ENCODE results near the gene STAB2. TPM values are rescaled to one million over a fixed set of nuclear protein-coding genes. Genes with fewer than 3 reads are reported as not detected.

Gene STAB2
- total and polyA plus RNA-seq, 7 donors: under 0.01 to 0.66 (median 0.48) TPM; not detected in 1

- no peaks in the 10 kb centered on the region for H3K9me3 ChIP-seq
- TF ChIP-seq POLR2A (IDR thresholded peaks at IDR 0.05) (no peak), CTCF (IDR thresholded peaks at IDR 0.05) (no peak), POLR2AphosphoS5 (IDR thresholded peaks at IDR 0.05) (no peak), EP300 (IDR thresholded peaks at IDR 0.05) (no peak)
- no peak overlapping the region for H3K27ac ChIP-seq
- no peak overlapping the region for H3K4me3 ChIP-seq
- no peak for DNase-seq
- intact Hi-C loops (cut with DNase I): no loop called here
- H3K27me3 ChIP-seq: no peaks in the 10 kb centered on the region
- H3K36me3 ChIP-seq: no peaks in the 10 kb centered on the region
- WGBS, 2 donors: 89 to 91% methylated on average over 4 of the region's 4 CpGs
- no peaks in the 10 kb centered on the region for H3K4me1 ChIP-seq
Observed at GRCh38 chr12:103715494-103715893, 128.4 kb downstream of the STAB2 start.

DNA sequence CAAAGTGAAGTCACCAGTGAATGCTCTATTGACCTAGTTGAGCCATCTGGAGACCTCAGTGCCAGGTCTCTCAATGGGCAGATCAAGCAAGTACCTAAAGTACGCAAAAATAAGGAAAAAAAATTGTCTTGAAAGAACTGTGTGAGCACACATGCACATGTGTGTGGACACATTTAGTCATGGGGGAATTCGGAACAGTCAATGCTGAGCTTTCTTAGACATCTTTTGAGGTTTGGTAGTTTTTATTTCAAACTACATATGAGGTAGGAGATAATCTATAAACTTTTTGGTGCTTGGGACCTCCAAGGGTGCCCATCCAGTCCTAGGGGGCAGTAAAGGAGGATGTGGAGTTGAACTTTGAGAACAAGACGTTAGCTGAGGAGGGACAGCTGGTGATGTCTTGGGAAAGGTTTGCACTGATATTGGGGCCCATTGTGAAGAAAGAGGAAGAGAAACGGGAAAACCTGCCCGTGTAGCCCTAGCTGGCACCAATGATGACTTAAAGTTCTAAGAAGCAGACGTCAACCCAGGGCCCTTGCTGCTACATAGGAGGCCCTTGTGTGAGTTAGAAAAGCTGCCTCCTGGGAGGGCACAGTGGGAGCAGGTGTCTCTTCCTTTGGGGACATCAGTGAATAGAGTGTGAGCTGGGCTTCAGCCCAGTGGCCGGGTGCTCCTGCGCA is 129.6 kb downstream of the STAB2 start:
- 89 to 92% methylated on average over 8 of the region's 8 CpGs for WGBS, 2 donors
- intact Hi-C loops (cut with DNase I): no loop called here
- no peak overlapping the region for H3K4me3 ChIP-seq
- TF ChIP-seq POLR2A (IDR thresholded peaks at IDR 0.05): no peak
- no peak for TF ChIP-seq POLR2AphosphoS5 (IDR thresholded peaks at IDR 0.05)
- no peak for TF ChIP-seq CTCF (IDR thresholded peaks at IDR 0.05)
- no peak for TF ChIP-seq EP300 (IDR thresholded peaks at IDR 0.05)
- no peaks in the 10 kb centered on the region for H3K36me3 ChIP-seq
- no peaks in the 10 kb centered on the region for H3K4me1 ChIP-seq
- H3K27ac ChIP-seq: no peak overlapping the region
- no peaks in the 10 kb centered on the region for H3K9me3 ChIP-seq
- H3K27me3 ChIP-seq: no peaks in the 10 kb centered on the region
- no peak for DNase-seq

DNA sequence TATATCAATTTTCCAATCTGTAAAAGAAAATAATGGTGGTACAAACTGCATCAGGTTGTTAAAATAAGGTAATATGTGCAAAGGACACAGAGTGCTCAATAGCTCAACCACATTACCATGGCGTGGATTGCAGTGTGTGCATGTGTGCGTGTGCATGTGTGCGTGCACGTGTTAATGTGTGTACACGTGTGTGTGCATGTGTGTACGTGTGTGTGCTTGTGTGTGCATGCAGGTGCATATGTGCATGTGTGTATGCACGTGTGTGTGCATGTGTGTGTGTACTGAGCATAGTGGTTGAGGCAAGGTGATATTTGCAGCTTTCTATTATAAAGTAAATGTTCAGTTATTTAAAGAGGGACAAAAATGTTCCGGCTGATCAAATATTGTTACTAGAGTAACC is 138.3 kb downstream of the STAB2 start:
- no peak overlapping the region for H3K4me3 ChIP-seq
- no peak for DNase-seq
- intact Hi-C loops (cut with DNase I): no loop called here
- H3K36me3 ChIP-seq: no peaks in the 10 kb centered on the region
- no peak overlapping the region for H3K27ac ChIP-seq
- no peaks in the 10 kb centered on the region for H3K9me3 ChIP-seq
- H3K27me3 ChIP-seq: no peaks in the 10 kb centered on the region
- no peaks in the 10 kb centered on the region for H3K4me1 ChIP-seq
- WGBS, 2 donors: 94% methylated on average over 8 of the region's 8 CpGs
- TF ChIP-seq POLR2A (IDR thresholded peaks at IDR 0.05) (no peak), CTCF (IDR thresholded peaks at IDR 0.05) (no peak), POLR2AphosphoS5 (IDR thresholded peaks at IDR 0.05) (no peak), EP300 (IDR thresholded peaks at IDR 0.05) (no peak)

GRCh38 chr12:103727638-103728037 is 140.6 kb downstream of the STAB2 start:
- TF ChIP-seq EP300 (IDR thresholded peaks at IDR 0.05) (no peak), CTCF (IDR thresholded peaks at IDR 0.05) (no peak), POLR2AphosphoS5 (IDR thresholded peaks at IDR 0.05) (no peak), POLR2A (IDR thresholded peaks at IDR 0.05) (no peak)
- Histone ChIP-seq H3K27ac (no peak overlapping the region), H3K4me1 (no peaks in the 10 kb centered on the region), H3K36me3 (no peaks in the 10 kb centered on the region), H3K4me3 (no peak overlapping the region), H3K27me3 (no peaks in the 10 kb centered on the region), H3K9me3 (peaks cover 0 to 4% (median 1%) of the 10 kb centered on the region in 4 donors)
- no peak for DNase-seq
- intact Hi-C loops (cut with DNase I): no loop called here
- WGBS, 2 donors: 70 to 73% methylated on average over 3 of the region's 3 CpGs

GRCh38 chr12:103728323-103728722 is 141.2 kb downstream of the STAB2 start:
- TF ChIP-seq POLR2A (IDR thresholded peaks at IDR 0.05) (no peak), POLR2AphosphoS5 (IDR thresholded peaks at IDR 0.05) (peak in 1 of 4 donors; percentile 9), CTCF (IDR thresholded peaks at IDR 0.05) (no peak), EP300 (IDR thresholded peaks at IDR 0.05) (no peak)
- 81 to 82% methylated on average over 4 of the region's 4 CpGs for WGBS, 2 donors
- Histone ChIP-seq H3K36me3 (no peaks in the 10 kb centered on the region), H3K4me3 (no peak overlapping the region), H3K27ac (no peak overlapping the region), H3K9me3 (peaks cover 0 to 4% (median 1%) of the 10 kb centered on the region in 4 donors), H3K4me1 (no peaks in the 10 kb centered on the region), H3K27me3 (no peaks in the 10 kb centered on the region)
- DNase-seq: no peak
- intact Hi-C loops (cut with DNase I): no loop called here

All from sigmoid colon (tissue), 7 donors.